Occipital lobe (tissue), 2 donors: ENCODE results near the gene IFI44L. TPM values are rescaled to one million over a fixed set of nuclear protein-coding genes. Genes with fewer than 3 reads are reported as not detected.

Experiments used
- DNase-seq: peaks from one replicate; lab custom pipeline; 2025; lab: John Stamatoyannopoulos, UW
- total RNA-seq: library from RNA; depleted of rRNA; stranded (reverse); fragments of >200 nt; gene quantifications from one replicate; pipeline ENCODE4 v1.2.3, GENCODE V29; 2014

Gene IFI44L
- total RNA-seq, 1 donor from 2014 or later: 27.5 TPM

DNA sequence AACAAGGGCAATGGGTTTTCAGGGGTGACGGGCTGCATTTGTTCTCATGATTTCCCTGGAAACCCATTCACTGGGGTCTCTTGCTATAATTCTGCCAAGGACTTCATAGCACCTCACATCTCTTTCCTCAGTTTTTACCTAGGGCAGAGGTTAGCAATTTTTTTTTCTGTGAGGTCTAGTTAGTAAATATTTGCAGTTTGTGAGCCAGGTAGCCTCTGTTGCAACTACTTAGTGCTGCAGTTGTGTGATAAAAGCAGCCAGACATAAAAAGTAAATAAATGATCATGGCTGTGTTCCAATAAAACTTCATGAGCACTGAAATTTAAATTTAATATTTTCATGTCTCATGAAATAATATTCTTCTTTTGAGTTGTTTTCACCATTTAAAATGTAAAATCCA, 67.1 kb downstream of the IFI44L start:
- DNase-seq: no peak

GRCh38 chr1:78687914-78688313, 67.7 kb downstream of the IFI44L start:
- DNase-seq: no peak

- DNase-seq: no peak
Measured at GRCh38 chr1:78688697-78689096, 68.4 kb downstream of the IFI44L start.

GRCh38 chr1:78690516-78690915, 70.3 kb downstream of the IFI44L start:
- no peak for DNase-seq

DNA sequence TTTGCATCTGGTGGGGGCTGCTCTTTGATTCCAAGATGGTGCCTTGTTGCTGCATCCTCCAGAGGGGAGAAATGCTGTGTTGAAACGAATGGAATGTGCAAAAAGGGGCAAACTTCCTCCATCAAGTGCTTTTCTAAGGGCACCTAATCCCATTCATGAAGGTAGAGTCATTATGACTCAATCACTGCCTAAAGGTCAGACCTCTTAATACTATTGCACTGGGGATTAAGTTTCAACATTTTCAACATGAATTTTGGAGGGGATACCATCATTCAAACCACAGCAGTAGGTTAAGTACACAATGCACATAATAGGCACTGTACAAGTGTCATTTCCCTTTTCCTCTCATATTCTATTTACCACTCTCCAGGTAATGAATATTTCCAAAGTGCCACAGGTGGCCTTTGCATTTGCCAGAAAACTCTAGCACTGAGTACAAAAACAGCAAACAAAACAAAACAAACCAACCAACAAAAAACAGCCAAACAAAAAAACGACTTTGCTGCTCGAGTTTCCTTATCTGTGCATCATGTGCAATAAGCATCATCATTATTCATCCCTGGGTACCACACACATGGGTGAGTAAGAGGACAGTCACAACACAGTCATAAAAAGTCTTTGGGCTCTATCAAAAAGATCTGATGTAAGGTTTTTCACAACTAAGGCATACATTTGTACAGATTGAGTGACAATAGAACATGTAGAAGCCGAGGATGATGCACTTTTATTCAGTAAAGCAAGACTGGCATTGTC, 71.9 kb downstream of the IFI44L start:
- no peak for DNase-seq

Other genes with a start within 250 kb of the IFI44L start
- gene PTGFR, start 129.5 kb upstream of the IFI44L start, total RNA-seq: 3.0 TPM
- gene IFI44, start 29.4 kb downstream of the IFI44L start, total RNA-seq: 57.1 TPM